Epidermal melanocyte (primary cell): ENCODE measurements around the gene GNPTG.

Experiments used
- DNase-seq: peaks from one replicate; pipeline ENCODE4 v3.0.0; 2011; ENCODE audit warnings: low spot score; ENCODE audit not compliant: insufficient read length

GNPTG gene

DNA sequence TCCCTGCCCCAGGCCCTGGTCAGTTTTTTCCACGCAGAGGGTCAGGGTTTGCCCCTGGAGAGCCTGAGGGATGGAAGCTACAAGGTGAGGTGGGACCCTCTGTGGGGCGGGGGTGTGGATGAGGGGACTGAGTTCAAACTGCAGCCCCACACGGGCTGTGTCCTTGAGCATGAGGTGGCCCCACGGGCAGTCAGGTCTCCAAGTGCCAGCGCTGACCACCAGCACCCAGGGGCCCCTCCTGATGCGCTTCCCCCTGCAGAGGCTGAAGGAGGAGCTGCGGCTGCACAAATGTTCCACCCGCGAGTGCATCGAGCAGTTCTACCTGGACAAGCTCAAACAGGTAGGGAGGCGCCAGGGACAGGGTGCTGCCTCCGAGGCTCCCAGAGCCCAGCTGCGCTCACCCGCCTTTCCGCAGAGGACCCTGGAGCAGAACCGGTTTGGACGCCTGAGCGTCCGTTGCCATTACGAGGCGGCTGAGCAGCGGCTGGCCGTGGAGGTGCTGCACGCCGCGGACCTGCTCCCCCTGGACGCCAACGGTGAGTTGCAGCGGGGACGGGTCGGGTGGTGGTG, 4.4 kb upstream of the GNPTG start:
- no peak for DNase-seq

DNA sequence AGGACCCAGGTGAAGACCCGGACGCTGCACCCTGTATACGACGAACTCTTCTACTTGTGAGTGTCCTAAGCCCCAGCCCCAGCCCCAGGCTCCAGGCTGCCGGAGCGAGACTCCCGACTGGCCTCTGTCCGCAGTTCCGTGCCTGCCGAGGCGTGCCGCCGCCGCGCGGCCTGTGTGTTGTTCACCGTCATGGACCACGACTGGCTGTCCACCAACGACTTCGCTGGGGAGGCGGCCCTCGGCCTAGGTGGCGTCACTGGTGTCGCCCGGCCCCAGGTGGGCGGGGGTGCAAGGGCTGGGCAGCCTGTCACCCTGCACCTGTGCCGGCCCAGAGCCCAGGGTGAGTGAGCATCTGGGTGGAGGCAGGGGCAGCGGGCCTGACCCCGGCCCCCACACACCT, 3.8 kb upstream of the GNPTG start:
- no peak for DNase-seq

DNA sequence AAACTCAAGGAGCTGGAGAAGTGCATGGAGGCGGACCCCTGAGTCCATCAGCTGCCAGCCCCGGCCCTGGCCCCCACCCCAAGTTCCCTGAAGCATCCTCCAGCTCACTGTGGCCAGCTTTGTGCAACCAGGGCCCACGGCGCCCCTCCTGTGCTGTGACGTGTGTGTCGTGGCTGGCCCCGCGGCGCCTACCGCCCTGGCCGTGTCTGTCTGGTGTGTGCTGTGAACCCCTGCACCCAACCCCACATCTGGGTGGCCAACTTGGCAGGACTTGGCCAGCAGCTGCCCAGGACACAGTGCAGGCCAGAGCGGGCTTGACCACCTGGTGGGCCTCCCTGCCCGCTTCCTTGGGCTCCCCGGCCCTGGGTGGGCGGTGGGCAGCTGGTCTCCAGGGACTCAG, 3.3 kb upstream of the GNPTG start:
- DNase-seq: no peak

DNA sequence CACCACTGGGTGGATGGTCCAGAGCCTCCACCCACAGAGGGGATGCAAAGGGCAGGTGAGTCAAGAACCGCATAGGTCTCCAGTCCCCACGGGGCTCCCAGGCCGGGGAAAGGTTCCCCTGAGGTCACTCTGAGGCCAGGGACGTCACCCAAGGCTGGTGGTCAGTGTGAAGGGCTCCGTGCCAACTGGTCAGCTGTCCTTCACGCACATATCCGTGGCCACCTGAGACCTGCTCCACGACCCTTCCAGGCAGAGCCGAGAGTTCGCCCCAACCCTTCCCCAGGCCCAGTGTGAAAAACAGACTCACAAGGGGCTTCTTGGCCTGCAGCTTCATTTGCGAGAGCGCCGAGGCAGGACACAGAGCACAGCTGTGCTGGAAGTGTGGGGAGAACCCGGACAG, 2.8 kb upstream of the GNPTG start:
- no peak for DNase-seq

DNA sequence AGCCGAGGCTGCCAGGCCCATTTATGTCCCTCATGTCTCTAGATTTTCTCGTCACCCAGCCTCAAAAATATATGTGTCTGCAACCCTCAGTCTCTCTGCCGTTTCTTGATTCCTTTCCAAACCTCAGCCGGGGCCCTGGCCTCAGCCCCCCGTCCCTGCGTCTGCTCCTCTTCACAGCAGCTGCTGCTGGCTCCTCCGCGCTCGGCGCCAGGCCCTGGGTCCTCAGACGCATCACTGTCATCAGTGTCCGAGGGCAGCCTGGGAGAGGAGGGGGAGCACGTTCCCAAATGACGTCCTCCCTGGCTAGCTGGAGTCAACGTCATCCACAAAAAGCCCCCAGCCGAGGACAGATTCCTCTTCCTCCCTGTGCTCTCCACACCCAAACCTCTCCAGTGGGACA, 2.4 kb upstream of the GNPTG start:
- no peak for DNase-seq

DNA sequence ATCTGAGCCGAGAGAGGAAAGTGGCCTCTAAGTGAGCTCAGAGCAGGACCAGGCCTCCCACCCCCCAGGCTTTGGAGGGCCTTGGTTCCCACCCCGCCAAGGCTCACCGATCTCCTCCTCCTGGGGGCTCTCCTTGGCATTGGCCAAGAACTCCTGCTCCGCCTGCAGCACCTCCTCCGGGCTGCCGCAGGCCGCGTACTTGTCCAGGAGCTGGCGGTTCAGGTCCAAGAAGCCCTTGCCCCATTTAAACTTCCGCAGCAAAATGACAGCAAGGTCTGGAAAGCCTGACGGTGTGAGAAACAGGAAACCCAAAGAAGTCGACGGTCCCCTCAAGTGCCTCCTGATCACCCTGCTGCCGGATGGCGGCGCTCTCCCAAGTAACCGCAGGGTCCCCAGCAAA, 1.8 kb upstream of the GNPTG start:
- DNase-seq: no peak

DNA sequence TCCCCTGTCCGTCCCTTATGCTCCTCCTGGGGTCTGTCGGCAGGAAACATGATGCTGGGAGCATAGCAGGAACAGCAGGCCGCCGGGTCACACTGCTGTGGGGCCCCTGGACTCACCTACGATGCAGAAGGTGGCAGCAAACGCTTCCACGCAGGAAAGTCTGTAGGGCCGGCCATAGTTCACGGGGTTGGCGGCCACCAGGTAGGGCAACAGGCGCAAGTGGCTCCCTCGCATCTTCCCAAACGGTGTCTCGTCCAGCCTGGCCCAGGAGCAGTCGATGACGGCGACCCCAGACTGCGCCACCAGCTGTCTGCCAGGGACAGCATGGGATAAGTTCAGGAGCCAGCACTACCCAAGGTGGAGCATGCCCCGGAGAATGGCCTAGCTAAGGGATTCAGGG, 1.0 kb upstream of the GNPTG start:
- DNase-seq: no peak

DNA sequence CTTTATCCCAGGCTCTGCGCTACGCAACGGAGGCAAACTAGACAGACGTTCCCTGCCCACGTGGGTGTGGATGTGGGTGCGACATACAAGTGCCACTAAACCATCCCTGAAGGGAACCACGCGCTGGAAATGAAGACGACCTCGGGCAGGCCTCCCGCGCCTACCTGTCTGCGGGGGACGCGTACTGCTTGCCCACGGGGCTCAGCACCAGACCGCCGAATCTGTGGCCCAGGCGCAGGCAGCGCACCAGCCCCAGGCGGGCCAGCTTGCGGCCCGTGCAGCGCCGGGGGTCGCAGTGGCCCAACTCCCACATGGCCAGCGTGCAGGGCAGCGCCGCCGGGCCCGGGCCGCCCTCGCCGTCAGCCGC, 533 bp upstream of the GNPTG start:
- no peak for DNase-seq

DNA sequence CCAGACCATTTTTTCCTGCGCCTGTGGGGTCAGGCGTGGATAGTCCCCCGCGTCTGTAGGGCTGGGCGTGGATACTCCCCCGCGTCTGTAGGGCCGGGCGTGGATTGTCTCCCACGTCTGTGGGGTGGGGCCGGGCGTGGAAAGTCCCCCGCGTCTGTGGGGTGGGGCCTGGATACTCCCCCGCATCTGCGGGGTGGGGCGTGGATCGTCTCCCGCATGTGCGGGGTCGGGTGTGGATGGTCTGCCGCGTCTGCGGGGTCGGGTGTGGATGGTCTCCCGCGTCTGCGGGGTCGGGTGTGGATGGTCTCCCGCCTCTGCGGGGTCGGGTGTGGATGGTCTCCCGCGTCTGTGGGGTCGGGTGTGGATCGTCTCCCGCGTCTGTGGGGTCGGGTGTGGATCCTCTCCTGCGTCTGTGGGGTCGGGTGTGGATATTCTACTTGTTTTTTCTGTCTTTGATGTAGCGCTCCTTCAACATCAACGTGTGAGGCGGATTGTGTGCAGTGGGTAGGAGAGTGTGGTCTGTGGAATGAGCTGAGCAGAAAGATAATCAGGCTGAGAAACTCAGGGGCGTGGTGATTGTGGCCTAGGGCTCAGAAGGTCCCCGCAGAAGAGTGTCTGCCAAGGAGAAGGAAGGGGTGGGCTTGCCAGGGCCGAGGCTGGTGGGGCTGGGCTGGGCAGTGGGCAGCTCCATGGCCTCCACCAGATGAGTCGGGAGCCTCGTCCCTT, 3.2 kb downstream of the GNPTG start:
- no peak for DNase-seq

DNA sequence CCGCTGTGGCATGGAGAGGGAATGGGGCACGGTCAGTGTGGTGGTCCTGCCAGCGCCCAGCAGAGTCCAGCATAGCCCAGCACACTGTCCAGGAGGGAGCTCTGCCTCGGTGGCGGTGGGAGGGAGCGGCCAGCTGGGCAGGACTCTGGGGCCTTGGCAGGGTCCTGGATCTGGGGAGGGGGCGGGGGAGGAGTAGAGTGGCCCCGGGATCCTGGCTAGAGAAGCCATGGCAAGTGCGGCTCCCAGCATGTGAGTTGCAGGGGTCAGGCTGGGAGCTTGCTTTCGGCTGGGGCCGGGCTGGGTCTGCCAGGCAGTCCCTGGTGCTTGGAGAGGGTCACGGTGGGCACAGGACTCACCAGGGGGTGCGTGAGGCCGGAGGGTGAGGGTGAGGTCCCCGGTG, 3.9 kb downstream of the GNPTG start:
- DNase-seq: no peak

DNA sequence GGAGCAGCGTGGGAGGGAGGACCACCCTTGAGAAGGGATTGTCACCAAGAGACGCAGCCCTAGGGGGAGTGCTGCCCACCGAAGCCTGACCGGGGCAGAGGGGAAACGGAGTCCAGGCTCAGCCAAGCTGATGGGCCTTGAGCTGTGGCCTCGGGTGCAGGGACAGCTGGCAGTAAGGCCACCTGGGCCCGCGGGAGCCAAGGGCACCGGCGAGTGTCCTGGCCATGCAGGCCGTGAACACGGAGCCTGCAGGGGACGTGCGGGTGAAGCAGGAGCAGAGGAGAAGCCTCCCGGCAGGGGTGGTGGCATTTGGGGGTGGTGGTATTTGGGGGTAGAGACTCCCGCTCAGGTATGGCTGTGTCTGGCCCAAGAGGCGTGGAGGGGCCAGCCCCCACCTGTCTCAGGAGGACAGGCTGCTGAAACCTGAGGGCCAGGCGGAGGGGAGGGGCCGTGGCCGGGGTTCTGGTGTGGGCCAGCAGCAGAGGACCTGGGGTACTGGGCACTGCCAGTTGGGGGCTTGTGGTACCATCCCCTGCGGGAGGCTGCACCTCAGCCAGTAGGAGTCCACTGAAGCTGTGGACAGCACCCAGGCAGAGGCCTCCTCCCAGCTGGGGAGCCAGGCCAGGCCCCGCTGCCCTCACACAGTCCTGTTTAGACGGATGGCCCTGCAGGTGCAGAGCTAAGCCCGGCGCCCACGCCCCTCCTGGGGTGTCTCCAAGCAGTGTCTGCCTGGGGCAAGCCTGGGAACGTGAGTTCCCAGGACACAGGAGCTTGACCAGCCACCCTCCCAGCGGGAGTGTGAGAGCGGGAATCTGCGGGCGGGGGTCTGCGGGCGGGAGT, 4.5 kb downstream of the GNPTG start:
- no peak for DNase-seq

DNA sequence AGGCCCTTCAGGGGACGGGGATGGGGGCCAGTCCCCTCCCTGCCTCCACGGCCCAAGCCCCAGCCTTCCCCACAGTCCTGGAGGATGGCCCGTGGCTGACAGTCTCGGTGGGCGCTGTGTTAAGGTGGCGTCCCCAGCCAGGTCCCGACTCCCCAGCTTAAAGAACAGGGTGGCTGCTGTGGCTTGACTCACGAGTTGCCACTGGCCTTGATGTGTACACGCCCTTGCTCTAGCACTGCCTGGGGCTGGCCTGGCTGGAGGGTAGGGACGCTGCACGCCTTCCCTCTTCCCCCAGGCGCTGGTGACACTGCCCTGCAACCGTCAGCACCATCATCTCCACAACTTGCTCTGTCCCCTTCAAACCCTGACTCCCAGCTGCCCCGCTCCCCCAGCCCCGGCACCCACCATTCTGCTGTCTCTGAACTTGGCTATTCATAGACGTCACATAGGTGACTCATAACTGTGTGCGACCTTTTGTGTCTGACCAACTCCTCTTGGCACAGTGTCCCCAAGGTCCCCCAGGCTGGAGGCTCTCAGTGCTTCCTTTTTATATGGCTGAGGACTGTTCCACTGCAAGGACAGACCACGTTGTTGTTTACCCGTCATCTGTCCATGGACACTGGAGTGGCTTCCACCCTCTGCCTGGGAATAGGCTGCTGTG, 6.3 kb downstream of the GNPTG start:
- DNase-seq: no peak

DNA sequence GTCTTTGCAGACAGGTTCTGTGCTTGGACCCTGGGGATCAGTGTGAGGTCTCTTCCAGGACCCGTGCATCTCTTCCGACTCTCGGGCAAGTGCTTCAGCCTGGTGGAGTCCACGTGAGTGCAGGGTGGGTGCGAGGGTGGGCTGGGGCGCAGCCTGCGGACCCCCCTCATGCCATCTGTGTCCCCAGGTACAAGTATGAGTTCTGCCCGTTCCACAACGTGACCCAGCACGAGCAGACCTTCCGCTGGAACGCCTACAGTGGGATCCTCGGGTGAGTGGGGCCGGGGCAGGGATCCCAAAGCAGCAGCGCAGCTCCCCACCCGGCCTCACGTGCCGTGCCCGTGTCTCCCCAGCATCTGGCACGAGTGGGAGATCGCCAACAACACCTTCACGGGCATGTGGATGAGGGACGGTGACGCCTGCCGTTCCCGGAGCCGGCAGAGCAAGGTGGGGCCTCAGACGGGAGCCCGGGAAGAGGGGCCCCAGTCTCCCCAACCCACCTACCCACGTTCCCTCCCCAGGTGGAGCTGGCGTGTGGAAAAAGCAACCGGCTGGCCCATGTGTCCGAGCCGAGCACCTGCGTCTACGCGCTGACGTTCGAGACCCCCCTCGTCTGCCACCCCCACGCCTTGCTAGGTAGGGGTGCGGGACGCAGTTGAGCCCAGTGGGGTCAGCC, 10.1 kb downstream of the GNPTG start:
- DNase-seq: no peak

DNA sequence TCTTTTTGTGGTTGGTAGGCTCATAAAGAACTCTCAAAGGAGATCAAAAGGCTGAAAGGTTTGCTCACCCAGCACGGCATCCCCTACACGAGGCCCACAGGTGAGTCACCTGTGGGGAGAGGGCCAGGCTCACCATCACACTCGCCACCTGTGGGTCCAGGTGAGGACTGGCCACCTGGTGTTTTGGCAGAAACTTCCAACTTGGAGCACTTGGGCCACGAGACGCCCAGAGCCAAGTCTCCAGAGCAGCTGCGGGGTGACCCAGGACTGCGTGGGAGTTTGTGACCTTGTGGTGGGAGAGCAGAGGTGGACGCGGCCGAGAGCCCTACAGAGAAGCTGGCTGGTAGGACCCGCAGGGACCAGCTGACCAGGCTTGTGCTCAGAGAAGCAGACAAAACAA, 11.1 kb downstream of the GNPTG start:
- no peak for DNase-seq

DNA sequence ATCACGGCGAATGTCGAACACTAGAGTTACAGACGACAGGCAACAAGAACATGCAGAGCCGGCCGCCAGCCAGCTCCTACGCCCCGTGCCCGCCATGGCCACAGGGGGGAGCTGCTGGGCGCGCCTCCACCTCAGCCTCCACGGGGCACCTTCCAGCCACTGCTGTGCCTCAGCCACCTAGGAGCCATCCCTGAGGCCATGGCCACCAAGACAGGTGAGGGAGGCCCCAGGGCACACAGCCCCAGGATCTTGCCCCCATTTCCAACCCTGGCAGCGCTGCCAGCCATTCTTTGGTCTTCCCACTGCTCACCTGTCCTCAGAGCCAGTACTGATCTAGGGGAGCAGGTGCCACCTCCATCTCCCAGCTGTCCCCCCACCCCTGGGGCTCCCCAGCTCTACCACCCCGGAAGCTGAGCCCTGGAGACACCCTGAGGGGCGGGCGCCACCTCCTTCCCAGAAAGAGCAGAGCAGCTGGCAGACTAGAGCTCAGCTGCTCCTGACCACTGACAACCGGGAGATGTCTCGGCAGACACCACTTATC, 11.8 kb downstream of the GNPTG start:
- peak; percentile 66 for DNase-seq

DNA sequence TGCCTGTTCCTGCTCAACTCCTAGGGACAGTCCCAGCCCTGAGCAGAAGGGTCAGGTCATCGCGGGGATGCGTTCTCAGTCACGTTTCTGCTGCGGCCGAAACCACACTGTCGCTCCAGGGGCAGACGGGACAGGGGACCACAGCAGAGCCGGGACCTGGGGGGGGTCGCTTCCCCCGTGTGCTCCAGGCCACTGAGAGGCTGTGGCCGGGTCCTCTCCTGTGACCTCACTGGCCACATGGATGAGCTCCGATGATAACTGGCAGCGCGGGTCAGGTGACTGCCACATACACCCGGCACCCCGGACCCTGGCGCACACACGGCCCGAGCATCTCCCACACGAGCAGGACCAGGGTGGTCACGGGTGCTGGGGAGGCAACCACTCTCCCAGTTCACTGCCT, 12.8 kb downstream of the GNPTG start:
- DNase-seq: no peak

DNA sequence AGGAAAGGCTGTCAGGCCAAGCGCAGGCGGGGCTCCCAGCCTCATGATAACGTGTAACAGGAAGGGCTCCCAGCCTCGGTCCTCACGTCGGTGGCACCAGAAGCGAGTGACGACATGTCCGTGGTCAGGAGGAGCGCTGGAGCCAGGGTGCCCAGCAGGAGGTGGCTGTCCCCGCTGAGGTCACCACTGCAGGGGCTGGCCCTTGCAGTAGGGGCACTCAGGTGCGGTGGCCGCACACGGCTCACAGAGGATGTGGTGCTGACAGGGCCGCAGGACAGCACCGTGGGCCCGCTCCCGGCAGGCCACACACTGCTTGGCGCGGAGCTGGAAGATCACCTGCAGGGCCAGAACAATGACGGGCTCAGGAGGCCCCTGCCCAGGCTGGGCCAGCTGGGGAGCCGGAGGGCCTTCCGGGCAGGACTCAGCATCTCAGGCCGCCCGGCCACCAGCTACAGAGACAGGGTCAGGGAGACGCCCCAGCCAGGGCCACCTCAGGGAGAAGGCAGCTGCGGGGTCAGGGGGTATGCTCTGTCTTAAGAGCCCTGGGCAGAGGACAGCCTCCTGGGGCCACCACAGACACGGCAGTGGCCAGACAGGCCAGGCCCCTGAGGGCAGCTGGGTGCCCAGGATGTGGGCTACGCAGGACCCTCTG, 14.5 kb downstream of the GNPTG start:
- no peak for DNase-seq

DNA sequence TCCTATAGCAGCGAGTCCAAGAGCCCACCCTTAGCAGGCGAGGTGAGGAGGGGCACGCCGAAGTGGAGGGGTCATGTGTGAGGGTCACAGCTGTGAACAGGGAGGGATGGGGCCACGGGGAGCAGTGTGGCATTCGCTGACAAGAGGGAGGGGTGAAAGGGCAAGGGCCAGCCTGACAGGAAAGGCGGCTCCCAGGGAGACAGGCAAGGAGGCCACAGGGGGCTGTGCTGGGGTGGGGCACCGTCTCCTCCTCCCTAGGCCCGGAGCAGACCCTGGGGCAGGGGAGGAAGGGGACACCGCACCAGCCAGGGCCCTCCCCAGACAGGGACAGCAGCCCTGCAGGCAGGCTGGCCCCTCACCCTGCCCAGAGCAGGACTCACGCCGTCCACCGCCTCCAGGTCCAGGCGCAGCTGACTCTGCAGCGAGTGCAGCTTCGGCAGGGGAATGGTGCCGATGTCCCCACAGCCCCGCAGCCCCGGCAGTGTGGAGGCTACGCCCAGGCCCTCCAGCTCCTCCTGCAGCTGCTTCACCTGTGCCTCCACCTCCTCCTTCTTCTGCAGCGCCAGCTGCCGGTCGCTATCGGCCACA, 15.1 kb downstream of the GNPTG start:
- no peak for DNase-seq

DNA sequence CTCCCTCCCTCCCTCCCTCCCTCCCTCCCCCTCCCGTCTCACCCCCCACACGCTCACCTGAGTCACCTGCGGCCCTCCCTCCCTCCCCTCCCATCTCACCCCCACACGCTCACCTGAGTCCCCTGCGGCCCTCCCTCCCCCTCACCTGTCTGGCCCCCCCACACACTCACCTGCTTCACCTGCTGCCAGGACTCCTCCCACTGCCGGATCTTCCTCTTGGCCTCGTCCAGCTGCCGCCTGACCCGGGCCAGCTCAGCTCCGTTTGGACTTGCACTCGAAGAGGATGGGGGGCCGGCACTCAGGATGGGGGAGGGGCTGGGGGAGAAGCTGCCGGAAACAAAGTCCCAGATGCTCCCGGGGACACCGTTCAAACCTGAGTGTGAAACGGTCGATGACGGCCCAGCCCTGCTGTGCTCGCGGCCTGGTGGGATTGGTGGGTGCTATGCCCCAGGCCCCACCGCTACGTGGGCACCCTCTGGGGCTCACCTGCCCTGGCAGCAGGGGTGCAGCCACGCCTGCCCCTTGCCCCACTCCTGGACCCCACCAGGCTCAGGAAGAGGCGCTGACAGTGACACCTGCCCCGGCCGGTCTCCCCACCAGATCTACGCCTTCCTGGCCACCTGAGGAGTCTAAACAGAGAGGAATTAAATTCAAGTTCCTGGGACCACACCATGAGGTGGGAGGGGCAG, 15.9 kb downstream of the GNPTG start:
- DNase-seq: no peak
